NOMO-1 treated with DMSO at 0.1 percent for 48 hours (cell line): Measurements from ENCODE around the gene EML1.

Experiments
- DNase-seq: peaks from one replicate; lab custom pipeline; 2025; ENCODE audit not compliant: unreplicated experiment; lab: John Stamatoyannopoulos, UW

Gene EML1

DNA sequence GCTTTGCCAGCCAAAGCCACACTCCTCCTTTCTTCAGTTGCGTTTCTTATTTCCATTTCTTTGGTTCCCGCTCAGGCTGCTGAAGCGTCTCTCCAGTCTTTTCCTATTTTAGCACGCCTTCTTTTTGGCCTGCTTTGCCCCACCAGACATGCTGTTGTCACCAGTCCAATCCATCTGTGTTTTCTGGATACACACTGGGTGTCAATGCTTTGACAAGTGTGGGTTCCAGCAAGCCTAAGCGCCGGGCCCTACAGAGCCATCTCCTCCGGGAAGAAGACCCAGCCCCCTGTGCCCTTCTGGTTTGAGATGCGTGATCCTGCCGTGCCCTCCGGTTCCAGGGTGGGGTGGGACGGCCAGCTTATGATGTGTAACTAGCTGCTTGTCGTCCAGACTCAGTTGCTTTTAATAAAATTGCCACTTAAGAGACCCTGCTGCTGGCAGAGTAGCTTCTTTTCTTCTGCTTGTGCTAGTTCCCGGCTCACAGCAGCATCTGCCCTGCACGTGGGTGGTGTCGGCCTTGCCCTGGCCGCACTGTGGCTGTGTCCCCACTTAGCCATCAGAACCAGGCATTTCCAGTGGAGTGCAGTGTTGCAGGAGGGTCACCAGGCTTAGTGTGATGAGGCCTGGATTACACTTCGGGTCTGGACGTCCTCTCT lies 29.7 kb downstream of the EML1 start:
- DNase-seq = no peak

DNA sequence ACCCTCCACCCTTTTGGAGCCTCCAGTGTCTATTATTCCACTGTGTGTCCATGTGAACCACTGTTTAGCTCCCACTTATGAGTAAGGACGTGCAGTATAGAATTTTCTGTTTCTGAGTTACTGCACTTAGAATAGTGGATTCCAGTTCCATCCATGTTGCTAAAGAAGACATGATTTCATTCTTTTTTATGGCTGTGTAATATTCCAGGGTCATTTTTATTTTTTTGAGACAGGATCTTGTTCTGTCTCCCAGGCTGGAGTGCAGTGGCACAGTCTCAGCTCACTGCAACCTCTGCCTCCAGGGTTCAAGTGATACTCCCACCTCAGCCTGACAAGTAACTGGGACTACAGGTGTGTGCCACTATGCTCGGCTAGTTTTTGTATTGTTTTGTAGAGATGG lies 31.6 kb downstream of the EML1 start:
- no peak for DNase-seq

DNA sequence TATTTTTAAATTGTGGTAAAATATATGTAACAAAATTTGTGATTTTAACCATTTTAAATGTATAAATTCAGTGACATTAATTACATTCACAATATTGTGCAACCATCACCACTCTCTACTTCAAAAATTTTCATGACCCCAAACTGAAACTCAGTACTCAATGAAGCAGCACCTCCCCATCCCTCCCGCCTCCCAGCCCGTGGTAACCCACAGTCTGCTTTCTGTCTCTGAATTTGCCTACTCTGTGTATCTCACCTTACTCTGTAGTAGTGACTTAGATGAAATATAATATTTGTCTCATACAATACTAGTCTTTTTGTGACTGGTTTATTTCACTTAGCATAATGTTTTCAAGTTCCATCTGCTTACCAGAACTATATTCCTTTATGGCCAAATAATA lies 36.2 kb downstream of the EML1 start:
- no peak for DNase-seq

DNA sequence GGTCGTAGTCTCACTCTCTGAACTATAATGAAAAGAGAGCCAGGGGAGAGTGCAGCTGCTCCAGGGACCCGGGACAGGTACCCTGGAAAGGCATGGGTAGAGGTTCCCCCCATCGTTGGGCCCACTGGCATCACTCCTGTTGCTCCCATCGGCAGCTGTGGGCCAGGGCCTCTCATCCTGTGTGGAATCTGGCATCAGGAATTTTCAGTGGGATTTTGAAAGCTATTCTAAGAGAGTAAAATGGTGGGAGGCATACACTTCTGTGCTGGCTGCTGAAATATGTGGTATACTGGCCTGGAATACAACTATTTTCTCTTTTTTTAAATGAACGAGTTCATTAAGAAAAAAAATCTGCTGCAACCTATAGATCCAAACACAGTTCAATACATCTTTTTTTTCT lies 38.1 kb downstream of the EML1 start:
- no peak for DNase-seq

DNA sequence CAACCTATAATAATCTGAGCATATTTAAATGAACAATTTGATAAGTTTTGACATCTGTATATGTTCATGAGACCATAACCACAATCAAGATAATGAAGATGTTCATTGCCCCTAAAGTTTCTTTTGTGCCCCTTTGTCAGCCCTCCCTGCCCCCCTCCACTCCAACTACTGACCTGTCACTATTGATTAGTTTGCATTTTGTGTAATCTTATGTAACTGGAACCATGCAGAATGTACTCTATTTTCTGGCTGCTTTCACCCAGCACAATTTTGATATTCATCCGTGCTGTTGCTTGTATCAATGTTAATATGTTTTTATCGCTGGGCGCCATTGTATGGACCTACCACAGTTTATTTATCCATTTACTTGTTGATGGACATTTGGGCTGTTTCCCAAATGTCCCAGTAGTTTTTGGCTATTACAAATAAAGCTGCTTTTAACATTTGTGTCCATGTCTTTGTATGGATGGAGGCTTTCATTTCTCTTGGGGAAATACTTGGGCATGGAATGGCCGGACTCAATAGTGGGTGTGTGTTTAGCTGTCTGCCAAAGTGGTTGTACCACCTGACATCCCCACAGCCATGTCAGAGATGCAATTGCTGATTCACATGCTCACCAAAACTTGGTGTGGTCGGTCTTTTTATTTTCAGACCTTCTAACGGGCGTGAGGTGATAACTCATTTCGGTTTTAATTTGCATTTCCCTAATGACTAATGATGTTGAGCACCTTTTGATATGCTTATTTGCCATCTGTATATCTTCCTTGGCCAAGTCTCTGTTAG lies 38.9 kb downstream of the EML1 start:
- DNase-seq = no peak

DNA sequence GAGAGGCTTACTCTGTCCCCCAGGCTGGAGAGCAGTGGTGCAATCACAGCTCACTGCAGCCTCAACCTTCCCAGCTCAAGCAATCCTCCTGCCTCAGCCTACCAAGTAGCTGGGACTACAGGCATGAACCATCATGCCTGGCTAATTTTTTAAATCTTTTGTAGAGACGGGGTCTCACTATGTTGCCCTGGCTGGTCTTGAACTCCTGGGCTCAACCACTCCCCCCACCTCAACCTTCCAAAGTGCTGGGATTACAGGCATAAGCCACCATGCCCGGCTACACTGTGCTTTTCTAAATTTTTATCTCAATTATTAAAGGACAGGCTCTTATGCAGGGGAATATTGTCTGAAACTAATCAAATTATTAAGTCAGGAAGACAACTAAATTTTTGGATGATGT lies 44.6 kb downstream of the EML1 start:
- DNase-seq = no peak

DNA sequence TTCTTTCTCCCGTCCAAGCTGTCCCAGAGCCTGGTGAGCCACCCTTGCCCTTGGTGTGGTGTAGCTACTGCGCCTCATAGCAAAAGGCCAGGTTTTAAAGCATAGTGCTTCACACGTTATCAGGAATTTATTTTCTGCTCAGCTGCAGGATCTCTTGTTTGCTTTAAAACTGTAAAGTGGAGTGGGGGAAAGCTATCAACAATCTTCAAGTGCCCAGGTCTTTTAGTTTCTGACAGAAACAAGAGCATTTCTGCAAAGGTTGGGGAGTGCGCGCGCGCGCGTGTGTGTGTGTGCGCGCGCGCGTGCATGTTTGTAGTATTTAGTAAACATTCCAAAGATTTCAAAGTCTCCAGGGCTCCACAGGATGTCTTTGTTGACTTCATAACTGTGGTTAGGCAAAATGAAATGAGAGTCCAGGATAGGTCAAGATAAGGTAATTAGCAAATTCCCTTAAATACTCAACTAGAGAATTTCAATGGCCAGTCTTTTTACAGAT lies 45.5 kb downstream of the EML1 start:
- DNase-seq = no peak

DNA sequence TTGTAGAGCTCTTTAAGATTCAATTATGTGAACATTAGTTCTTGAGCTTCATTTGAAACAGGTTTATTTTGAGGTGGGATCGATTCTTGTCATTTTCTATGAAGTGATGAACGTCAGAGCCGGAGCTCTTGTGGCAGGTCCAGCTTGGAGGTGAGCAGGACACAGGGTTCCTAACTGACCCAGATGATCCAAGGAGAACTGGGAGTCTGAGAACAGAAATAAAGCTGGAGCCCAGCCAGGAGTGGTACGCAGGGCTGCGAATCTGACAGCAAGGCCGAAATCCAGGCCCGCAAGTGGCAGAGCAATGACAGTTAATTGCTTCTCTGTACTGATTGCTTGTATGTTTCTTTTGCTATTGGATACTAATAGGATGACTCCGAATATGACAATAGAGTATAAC lies 46.5 kb downstream of the EML1 start:
- no peak for DNase-seq

DNA sequence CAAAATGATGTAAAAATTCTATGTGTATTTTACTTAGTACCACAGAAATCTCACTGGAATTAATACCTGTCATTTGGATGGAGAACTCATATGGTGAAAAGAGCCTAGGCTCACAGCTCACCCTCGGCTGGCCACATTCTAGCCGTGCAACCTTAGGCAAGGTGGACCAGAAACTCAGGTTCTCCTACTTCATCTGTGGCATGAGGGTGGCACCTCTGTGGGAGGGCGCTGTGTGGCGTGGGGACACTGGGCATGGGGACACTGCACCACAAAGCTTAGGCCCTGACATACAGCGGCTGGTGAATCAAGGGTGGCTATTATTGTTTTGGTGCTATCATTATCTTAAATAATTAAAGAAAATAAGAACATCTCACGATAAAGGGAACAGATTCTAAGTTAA lies 47.1 kb downstream of the EML1 start:
- DNase-seq = no peak

DNA sequence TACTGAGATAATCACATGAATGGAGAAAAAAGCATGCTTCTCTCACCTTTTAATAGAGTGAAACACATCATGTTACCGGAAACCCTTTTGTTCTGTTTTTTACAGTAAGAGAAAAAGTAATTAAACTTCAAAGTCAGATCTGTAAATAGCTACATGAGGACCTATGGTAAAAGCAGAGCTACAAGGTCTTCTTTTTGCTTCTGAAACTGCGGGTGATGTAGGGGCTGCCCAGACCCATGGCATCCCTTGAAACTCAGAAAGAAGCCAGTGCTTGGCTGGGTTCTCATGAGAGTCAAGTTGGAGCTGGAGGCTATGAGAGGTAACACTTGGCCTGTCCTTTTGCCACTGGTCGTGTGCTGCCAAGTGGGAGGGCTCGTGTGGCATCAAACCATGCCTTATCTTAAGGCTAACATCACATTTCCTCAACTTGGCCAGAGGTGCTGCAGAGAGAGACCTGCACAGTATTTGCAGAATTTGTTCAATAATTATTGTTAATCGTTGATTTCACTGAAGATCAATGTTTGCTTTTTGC lies 47.6 kb downstream of the EML1 start:
- DNase-seq = no peak

DNA sequence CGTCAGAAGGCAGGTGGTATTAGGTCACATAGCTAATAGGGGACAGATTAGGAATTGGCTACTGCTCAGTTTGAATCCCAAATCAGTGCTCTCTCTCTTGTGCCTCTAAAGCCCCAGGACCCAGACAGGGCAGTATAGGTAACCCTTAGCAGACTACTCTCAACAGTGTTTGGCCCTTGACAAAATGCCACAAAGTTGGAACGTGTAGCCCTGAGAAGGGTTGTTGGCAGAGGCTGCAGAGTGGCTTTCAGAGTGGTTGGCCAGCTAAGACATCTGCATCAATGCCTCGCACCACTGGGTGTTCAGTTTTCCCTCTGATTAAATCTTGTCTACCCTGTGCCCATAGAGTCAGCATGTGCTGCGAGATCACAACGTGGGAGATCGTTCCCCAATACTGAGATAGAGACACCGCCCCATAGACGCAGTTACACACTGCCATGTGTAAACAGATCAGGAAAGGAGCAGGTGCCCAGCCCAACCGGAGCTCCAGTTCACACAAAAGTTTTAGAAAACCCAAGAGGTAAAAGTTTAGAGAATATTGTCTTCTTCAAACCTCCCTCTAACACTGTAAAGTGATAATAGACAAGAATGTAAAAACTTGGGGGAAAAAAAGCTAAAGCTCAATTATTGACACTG lies 48.3 kb downstream of the EML1 start:
- no peak for DNase-seq

DNA sequence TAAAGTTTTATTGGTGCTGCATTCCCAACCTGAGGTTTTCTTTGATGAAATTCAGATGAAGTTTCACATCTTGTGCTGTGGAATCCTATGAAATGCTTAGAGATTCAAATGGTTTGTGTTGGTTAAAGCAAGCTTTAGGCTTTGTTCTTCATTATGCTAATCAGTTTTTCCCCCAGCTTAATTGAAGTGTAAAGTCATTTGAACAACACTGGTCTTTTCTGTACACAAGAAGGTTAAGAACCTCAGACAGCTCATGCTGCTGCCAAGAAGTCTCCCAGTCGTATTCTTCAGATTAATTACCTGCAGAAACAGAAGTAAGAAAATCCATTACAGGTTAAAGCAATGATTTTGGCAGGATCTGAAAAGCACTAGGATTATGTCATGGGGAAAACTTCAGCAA lies 48.9 kb downstream of the EML1 start:
- no peak for DNase-seq

DNA sequence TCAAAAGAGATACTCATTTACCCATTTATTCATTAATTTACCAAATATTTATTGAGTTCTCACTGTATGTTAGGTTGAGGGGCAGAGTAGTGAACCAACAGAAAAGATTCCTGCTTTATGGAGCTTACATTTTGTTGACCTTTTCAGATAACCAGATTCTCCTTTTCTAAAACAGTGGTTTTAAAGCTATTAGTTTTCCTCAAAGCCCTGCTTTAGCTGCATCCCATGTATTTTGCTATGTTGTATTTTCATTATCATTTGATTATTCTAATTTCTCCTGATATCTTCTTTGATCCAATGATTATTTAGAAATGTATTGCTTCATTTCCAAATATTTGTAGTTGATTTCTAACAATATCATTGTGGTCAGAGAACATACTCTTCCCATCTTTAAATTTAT lies 53.6 kb downstream of the EML1 start:
- DNase-seq = no peak

DNA sequence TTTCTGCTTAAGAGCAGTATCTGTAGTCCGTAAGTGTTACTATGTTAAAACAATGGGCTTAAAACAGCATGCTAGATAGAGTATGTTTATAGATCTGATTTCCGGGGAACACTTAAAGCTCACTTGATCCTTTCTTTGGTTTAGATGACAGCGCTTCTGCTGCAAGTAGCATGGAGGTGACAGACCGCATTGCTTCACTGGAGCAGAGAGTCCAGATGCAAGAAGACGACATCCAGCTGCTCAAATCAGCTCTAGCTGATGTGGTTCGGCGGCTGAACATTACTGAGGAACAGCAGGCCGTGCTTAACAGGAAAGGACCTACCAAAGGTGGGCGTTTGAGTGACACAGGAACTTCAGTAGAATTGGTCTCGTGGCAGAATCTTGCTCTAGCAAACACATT lies 57.5 kb downstream of the EML1 start:
- DNase-seq = no peak

DNA sequence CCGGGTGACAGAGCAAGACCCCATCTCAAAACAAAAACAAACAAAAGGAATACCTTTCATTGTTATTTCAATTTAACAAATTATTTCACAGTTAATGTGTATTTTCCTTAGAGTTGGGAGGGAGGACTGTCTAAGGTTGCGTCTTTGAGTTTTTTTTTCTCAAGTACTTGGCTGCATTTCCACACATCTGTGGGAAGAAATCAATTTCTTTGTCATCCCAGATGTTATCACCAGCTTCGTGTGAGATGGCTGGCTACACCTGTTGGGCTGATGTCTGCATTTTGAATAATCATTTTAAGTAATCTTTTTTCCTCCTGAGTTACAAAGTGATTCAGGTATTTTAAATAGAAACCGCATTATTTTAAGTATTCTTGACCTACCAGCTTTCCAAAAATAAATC lies 59.4 kb downstream of the EML1 start:
- no peak for DNase-seq

DNA sequence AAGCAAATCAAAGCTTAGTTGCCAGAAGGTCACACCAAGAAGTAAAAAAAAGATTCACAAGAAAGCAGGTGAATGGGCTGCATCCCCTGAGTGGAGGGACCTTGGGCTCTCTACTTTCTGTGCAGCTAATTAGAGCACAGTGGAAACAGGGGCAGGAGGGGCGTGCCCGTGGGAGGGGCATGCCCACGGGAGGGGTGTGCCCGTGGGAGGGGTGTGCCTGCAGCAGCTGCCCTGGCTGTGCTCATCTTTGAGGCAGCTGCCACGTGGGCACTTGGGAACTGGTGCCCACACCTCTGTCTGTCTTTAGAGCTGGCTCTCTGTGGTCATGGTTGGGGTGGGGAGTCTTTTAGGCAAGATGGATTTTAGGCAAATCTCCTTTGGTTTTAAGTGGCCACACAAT lies 60.0 kb downstream of the EML1 start:
- DNase-seq = no peak

DNA sequence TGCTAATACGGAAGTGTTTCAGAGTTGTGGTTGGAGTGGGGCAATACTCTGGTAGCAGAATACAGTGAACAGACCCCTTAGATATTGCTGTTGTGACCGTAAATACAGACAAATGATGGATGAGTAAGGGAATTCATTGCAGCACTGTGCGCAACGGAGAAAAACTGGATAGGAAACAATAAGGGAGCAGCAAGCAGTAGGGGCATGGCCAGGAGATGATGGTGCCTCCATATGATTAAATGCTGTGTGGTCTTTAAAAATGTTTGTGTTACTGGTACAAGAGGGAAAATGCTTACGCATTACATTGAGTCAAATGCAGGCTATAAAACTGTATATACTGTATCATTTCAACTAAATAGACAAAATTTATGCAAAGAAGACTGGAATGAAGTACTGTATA lies 61.6 kb downstream of the EML1 start:
- DNase-seq = peak; percentile 84

DNA sequence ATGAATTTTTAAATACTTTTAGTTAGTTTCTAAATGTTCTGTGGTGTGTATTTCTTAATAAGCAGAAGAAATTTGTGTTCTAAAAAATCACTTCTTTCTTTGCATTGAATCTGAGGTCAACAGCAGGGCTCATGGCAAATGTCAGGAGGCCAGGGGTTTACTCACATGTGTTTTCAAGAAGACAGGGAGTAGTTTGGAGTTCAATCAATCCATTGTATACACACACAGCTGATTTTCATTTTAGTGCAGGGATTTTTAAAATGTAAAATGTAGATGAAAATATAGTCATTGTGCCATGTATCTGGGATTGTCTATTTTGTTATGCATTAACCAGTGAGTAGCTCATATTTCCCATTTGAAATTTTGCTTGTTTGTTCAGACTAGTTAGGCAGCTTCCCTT lies 62.1 kb downstream of the EML1 start:
- no peak for DNase-seq

DNA sequence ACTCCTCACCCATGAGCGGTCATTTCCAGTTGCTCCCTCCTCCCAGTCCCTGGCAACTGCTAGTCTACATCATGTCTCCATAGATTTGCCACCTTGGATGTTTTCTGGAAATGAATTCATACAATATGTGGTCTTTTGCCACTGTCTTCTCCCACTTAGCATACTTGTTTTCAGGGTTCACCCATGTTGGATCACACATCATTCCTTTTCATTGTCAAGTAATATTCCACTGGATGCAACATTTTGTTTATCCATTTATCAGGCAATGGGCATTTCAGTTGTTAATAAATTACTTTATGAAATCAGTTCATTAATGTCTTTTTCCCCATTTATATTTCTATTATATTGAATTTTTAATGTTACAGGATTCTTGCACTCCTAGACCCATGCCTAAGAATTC lies 64.3 kb downstream of the EML1 start:
- no peak for DNase-seq

DNA sequence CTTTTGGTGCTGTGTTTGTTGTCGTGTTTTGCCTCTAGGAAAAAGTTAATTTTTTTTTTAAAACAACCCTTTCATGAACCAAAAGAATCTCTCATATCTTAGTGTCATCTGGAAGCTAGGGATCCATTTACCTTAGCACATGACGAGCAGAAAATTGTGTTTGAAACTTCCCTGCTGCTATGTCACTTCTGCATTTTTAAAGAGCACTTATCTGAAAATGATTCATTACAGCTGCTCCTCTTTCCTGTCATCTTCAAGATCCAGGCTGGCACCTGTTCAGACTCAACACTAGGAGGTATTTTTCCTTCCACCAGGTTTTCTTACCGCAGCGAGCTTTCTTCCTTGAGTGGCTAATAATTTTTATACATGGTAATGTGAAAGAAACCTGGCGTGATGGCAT lies 67.0 kb downstream of the EML1 start:
- DNase-seq = peak; percentile 42

DNA sequence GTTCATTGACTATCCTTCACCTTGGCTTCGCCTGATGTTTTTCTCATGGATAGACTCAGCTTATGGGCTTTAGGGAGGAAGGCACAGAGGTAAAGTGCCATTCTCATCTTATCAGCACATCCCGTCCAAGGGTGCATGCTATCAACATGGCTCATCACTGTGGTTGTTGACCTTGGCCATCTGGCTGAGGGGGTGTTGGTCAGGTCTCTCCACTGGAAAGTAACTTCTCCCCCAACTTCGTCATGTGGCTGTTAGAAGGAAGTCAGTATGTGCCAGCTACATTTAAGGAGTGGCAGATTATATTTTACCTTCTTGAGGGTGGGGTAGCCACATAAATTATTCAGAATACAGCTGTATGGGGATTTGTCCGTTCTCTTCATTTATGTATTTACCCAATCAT lies 68.9 kb downstream of the EML1 start:
- no peak for DNase-seq

DNA sequence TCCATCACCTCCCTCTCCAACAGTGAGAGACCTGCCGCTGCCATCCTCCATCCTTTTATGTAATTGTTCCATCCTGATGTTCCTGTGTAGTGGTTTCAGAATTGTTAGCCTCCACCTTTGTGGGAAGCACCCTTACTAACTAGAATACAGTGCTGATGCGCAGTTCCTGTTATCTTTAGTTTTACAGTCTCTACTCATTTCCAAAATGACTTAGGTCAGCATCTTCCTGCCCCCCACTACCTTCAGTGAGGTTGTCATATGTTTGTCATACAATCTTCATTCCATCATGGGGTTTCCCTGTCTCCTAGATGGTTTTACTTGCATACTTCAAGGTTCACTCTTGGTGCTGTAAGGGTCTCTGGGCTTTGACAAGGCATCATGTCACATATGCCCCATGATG lies 69.8 kb downstream of the EML1 start:
- no peak for DNase-seq
